ENCODE results near the gene OR7C1.
"Not testable (repeated sequence)": the region's sequence is repeated elsewhere in the genome, so short reads cannot be mapped to it uniquely, and the experiment has no call there.

GRCh38 chr19:14773722-14774121, 61.3 kb downstream of the OR7C1 start:
- not testable (repeated sequence) for TF ChIP-seq CTCF (IDR thresholded peaks at IDR 0.05); EP300 (IDR thresholded peaks at IDR 0.05; ENCODE audit: low read depth)
